HUES6 (cell line): Measurements from ENCODE around the gene ARHGAP19.
A peak's percentile ranks its signal among the peaks of the same experiment; 100 is the strongest.
"Not testable (repeated sequence)": the region's sequence is repeated elsewhere in the genome, so short reads cannot be mapped to it uniquely, and the experiment has no call there.

Experiments
- H3K27ac ChIP-seq: 2 replicates; pipeline ENCODE4 v1.7.0; 2013; ENCODE audit warnings: low read depth, mild to moderate bottlenecking, low read length, inconsistent platforms
- H3K27me3 ChIP-seq: 2 replicates; pipeline ENCODE4 v1.6.1; 2013; ENCODE audit warnings: low read length; ENCODE audit not compliant: control insufficient read depth, insufficient read depth
- H3K36me3 ChIP-seq: 2 replicates; pipeline ENCODE4 v1.6.1; 2013; ENCODE audit warnings: low read length; ENCODE audit not compliant: control insufficient read depth, insufficient read depth
- H3K4me1 ChIP-seq: 2 replicates; pipeline ENCODE4 v1.6.1; 2013; ENCODE audit warnings: low read length; ENCODE audit not compliant: control insufficient read depth, insufficient read depth
- H3K4me3 ChIP-seq: 2 replicates; pipeline ENCODE4 v1.5.1; 2013; ENCODE audit warnings: low read depth, low read length
- H3K9ac ChIP-seq: one replicate; pipeline ENCODE4 v1.6.1; 2013; ENCODE audit warnings: mild to moderate bottlenecking, low read length
- H3K9me3 ChIP-seq: 2 replicates; pipeline ENCODE4 v1.6.1; 2013; ENCODE audit warnings: low read depth, low read length; ENCODE audit not compliant: control insufficient read depth, insufficient read depth

The ARHGAP19 gene

GRCh38 chr10:97274828-97275227 is 17.6 kb downstream of the ARHGAP19 start:
- H3K27me3 ChIP-seq: no peaks in the 10 kb centered on the region
- H3K4me3 ChIP-seq: no peak overlapping the region
- no peak overlapping the region for H3K27ac ChIP-seq
- H3K9me3 ChIP-seq: peaks cover 7% of the 10 kb centered on the region; the same call in 1 of the 2 replicates
- peaks cover 5% of the 10 kb centered on the region; the same call in 1 of the 2 replicates for H3K4me1 ChIP-seq
- H3K36me3 ChIP-seq: no peaks in the 10 kb centered on the region; the same call in 1 of the 2 replicates
- no peak overlapping the region for H3K9ac ChIP-seq

GRCh38 chr10:97273700-97274099 is 18.7 kb downstream of the ARHGAP19 start:
- Histone ChIP-seq H3K4me3 (no peak overlapping the region), H3K27me3 (no peaks in the 10 kb centered on the region), H3K4me1 (peaks cover 2% of the 10 kb centered on the region; the same call in 1 of the 2 replicates), H3K36me3 (no peaks in the 10 kb centered on the region; the same call in 1 of the 2 replicates), H3K9me3 (peaks cover 15% of the 10 kb centered on the region; the same call in 1 of the 2 replicates), H3K27ac (no peak overlapping the region), H3K9ac (no peak overlapping the region)

DNA sequence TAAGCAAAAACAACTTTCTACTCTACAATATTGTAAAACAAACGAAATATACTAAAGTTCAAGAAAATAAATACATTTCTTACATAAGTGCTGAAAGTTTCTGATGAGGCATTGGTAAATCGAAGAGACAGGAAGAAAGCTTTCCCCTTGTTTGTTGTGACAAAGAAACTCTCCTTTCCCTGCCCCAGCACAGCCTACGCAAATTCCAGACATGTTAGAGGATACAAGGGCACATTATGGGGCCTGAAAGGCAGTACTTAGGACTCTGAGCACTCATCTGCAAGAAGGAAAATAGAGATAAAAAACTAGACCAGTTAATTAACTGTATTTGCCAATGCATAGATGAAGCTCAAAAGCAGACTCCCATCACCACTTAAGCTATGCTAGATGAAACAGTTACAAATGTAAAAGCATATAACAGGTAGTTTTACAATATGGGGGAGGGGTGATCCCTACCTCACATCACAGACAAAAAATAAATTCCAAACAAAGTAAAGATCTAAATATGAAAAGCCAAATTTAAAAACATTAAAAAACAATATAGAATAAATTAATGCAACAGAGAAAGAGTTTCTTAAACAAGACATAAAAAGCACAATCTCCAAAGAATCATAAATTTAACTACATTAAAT is 21.8 kb downstream of the ARHGAP19 start:
- no peaks in the 10 kb centered on the region for H3K27me3 ChIP-seq
- H3K36me3 ChIP-seq: peaks cover 10% of the 10 kb centered on the region
- H3K27ac ChIP-seq: no peak overlapping the region

GRCh38 chr10:97267671-97268070 is 24.8 kb downstream of the ARHGAP19 start:
- H3K27me3 ChIP-seq: no peaks in the 10 kb centered on the region
- H3K4me1 ChIP-seq: peaks cover 23% of the 10 kb centered on the region
- peaks cover 28% of the 10 kb centered on the region for H3K36me3 ChIP-seq
- H3K27ac ChIP-seq: peak overlapping the region; percentile 65; the same call in 1 of the 2 replicates
- H3K4me3 ChIP-seq: 0 out of 2 replicates have a peak overlapping the region, but pooled peaks have one; percentile 28
- H3K9me3 ChIP-seq: peaks cover 17% of the 10 kb centered on the region; the same call in 1 of the 2 replicates
- H3K9ac ChIP-seq: no peak overlapping the region

More for the DNA sequence above, 21.8 kb downstream of the ARHGAP19 start:
- Histone ChIP-seq H3K4me1 (peaks cover 16% of the 10 kb centered on the region), H3K9me3 (peaks cover 17% of the 10 kb centered on the region; the same call in 1 of the 2 replicates), H3K4me3 (no peak overlapping the region), H3K9ac (no peak overlapping the region)

DNA sequence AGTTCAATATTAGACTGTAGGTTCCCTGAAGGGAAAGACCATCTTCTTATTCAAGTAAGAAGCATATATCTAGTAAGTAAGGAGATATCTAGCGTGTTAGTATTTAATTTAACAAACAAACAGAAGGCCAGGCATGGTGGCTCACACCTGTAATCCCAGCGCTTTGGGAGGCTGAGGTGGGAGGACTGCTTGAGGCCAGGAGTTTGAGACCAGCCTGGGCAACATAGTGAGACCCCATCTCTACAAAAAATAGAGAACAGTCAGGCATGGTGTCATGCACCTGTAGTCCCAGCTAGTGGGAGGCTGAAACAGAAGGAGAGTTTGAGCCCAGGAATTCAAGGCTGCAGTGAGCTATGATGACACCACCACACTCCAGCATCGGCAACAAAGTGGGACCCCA is 27.3 kb downstream of the ARHGAP19 start:
- Histone ChIP-seq H3K36me3 (peaks cover 28% of the 10 kb centered on the region), H3K4me1 (peaks cover 23% of the 10 kb centered on the region), H3K9me3 (peaks cover 12% of the 10 kb centered on the region; the same call in 1 of the 2 replicates)
- not testable (repeated sequence) for H3K9ac ChIP-seq, H3K4me3 ChIP-seq, H3K27ac ChIP-seq, H3K27me3 ChIP-seq

DNA sequence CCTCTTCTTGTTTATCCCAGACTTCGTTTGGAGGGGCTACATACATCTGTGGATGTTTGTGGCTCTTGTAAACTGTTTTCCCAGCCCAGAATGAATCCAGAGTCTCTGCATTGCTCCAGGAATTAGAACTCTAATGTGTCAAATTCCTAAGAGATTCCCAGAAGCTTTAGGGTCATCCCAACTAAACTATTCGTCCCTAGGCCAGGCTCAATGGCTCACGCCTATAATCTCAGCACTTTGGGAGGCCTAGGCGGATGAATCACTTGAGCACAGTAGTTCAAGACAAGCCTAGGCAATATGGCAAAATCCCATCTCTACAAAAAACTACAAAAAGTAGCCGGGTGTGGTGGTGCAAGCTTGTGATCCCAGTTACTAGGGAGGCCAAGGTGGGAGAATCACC is 28.5 kb downstream of the ARHGAP19 start:
- H3K27me3 ChIP-seq: no peaks in the 10 kb centered on the region
- H3K9me3 ChIP-seq: peaks cover 3% of the 10 kb centered on the region; the same call in 1 of the 2 replicates
- H3K4me1 ChIP-seq: peaks cover 23% of the 10 kb centered on the region
- H3K4me3 ChIP-seq: no peak overlapping the region
- H3K9ac ChIP-seq: no peak overlapping the region
- H3K27ac ChIP-seq: peak overlapping the region; percentile 63; the same call in 1 of the 2 replicates
- peaks cover 34% of the 10 kb centered on the region for H3K36me3 ChIP-seq

DNA sequence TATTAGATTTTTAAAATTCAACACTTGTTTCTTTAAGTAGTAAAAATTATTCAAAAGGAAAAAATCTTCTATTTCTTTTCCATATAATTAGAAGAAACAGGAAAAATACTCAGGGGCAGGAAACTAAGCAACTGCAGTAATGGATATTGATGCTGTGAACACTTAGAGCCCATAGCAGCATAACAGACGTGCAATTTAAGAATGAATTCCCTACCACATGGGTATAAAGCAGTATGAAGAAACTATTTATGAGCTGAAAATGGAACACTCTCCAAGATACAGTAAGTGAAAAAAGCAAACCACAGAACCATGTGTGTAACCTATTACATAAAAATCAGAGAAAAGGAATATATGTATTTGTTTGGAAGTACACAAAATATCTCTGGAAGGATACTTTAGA is 30.8 kb downstream of the ARHGAP19 start:
- H3K4me1 ChIP-seq: peaks cover 7% of the 10 kb centered on the region; the same call in 1 of the 2 replicates
- peaks cover 2% of the 10 kb centered on the region; the same call in 1 of the 2 replicates for H3K9me3 ChIP-seq
- H3K9ac ChIP-seq: no peak overlapping the region
- H3K27ac ChIP-seq: no peak overlapping the region
- H3K4me3 ChIP-seq: no peak overlapping the region
- H3K27me3 ChIP-seq: no peaks in the 10 kb centered on the region
- H3K36me3 ChIP-seq: peaks cover 47% of the 10 kb centered on the region

DNA sequence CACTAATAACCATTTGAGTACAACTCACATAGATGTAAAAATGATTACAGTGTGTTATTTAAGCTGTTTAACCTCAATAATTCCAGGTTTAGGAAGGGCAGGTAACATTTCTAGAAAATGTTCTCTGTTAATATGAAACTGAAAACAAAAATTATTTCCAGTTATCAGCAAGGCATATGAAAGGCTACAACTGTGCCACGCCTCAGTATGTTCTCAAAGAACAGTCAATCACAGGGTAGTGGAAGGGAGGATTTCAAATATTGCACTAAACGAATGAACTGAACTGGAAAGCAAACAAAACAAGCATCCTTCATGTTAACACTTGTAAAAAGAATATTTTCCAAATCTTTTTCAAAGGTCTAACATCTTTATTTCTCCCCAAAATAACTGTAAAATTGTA is 31.3 kb downstream of the ARHGAP19 start:
- peaks cover 7% of the 10 kb centered on the region; the same call in 1 of the 2 replicates for H3K4me1 ChIP-seq
- no peak overlapping the region for H3K9ac ChIP-seq
- no peak overlapping the region for H3K4me3 ChIP-seq
- no peaks in the 10 kb centered on the region for H3K27me3 ChIP-seq
- no peak overlapping the region for H3K27ac ChIP-seq
- H3K9me3 ChIP-seq: peaks cover 2% of the 10 kb centered on the region; the same call in 1 of the 2 replicates
- peaks cover 49% of the 10 kb centered on the region for H3K36me3 ChIP-seq

DNA sequence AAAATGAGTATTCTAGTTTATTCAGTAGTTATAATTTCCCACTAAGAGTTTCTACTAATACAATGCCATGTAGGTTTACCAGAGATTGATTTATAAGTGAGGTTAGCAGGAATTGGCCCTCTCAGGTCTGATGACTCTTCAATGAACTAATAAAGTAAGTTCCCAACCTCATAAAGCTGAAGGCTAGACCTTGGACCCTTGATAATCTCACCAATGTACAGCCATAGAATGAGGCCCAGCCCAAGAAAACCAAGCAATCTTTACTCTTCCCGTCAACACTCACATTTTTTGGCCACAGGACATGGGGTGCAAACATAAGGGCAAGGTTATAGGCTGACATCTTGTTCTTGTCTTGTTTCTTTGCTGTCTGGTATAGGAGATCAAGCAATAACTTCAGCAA is 33.3 kb downstream of the ARHGAP19 start:
- peaks cover 53% of the 10 kb centered on the region for H3K36me3 ChIP-seq

DNA sequence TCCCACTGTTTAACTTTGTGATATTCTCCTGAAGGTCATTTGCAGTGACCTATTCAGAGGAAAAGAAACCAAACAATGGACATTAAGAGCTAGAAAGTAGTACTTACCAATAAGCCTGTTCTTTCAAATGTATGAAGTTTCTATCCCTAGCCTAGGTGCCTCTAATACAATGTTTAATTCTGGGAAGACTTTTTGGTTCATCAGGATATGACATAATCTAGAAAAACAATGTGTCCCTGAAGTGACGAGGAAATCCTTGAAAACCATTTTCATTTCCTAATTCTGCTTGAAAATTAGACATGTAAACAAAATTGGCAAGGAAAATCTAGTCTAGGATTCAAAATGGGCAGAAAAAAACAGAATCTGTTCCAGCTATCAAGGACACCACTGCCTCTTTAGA is 36.1 kb downstream of the ARHGAP19 start:
- Histone ChIP-seq H3K27ac (no peak overlapping the region), H3K36me3 (peaks cover 54% of the 10 kb centered on the region), H3K4me3 (no peak overlapping the region), H3K4me1 (no peaks in the 10 kb centered on the region), H3K27me3 (no peaks in the 10 kb centered on the region), H3K9ac (no peak overlapping the region), H3K9me3 (no peaks in the 10 kb centered on the region)

More for the DNA sequence above, 33.3 kb downstream of the ARHGAP19 start:
- no peaks in the 10 kb centered on the region for H3K27me3 ChIP-seq
- peaks cover 7% of the 10 kb centered on the region; the same call in 1 of the 2 replicates for H3K4me1 ChIP-seq
- H3K4me3 ChIP-seq: no peak overlapping the region
- no peak overlapping the region for H3K27ac ChIP-seq
- no peaks in the 10 kb centered on the region for H3K9me3 ChIP-seq
- no peak overlapping the region for H3K9ac ChIP-seq

DNA sequence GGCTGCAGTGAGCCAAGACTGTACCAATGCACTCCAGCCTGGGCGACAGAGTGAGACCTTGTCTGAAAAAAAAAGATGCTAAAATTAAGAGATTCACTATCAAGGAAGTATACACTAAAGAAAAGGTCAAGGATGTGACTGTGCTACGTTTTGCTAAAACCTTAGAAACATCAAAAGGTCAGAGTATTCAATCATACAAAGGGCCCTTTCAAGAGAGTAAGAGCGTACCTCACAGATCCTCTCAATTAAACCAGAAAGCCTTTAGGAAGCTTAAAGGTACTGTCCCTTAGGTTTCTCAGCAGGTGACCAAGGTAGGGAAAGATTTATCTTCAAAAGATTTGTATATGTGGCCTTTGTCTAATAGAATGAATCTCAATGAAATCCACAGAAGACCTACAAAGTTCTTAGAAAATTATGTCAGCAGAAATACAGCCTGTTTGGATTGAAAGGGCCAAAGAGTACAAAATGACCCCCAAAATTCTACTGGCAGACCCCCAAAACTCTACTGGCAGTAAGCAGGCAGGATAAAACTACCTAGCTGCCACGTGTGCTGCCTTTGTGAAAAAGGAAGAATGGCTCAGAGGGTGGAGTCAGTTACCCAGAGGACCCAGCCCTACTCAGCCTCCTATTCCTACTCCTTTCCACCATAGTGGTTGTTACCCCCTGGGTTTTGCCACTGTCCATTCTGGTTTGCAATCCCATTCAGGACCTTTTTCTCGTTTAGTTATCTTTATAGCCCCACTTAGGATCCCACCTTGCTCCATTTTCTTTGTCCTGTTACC is 36.7 kb downstream of the ARHGAP19 start:
- no peaks in the 10 kb centered on the region for H3K4me1 ChIP-seq
- no peak overlapping the region for H3K4me3 ChIP-seq
- no peaks in the 10 kb centered on the region for H3K9me3 ChIP-seq
- peaks cover 54% of the 10 kb centered on the region for H3K36me3 ChIP-seq
- no peaks in the 10 kb centered on the region for H3K27me3 ChIP-seq
- H3K9ac ChIP-seq: no peak overlapping the region
- no peak overlapping the region for H3K27ac ChIP-seq
